Vagina (tissue), 2 donors: ENCODE measurements around the gene SLC12A7. TPM values are rescaled to one million over a fixed set of nuclear protein-coding genes. Genes with fewer than 3 reads are reported as not detected.
"Not testable (repeated sequence)": the region's sequence is repeated elsewhere in the genome, so short reads cannot be mapped to it uniquely, and the experiment has no call there.

Source experiments
- DNase-seq, 2 donors: peaks; one replicate each; pipeline ENCODE4 v3.0.0-alpha.2; 2017; ENCODE audit errors: extremely low spot score in 2 of 2
- H3K27ac ChIP-seq: fragments of 200-600 bp; sonication (generic); one replicate; pipeline ENCODE4 v1.5.1; 2019
- H3K27me3 ChIP-seq: fragments of 200-600 bp; sonication (generic); one replicate; pipeline ENCODE4 v1.5.1; 2019
- H3K36me3 ChIP-seq, 2 donors: fragments of 200-600 bp; sonication (generic); one replicate each; pipeline ENCODE4 v1.5.1; 2017 to 2019
- H3K4me1 ChIP-seq: fragments of 200-600 bp; sonication (generic); one replicate; pipeline ENCODE4 v1.5.1; 2019
- H3K4me3 ChIP-seq, 2 donors: fragments of 200-600 bp; sonication (generic); 1 replicate in 1 of 2; 2 replicates in 1 of 2; pipeline ENCODE4 v1.5.1; 2016 to 2019
- H3K9me3 ChIP-seq: fragments of 200-600 bp; sonication (generic); one replicate; pipeline ENCODE4 v1.5.1; 2019
- CTCF ChIP-seq, 3 experiments: fragments of 450-650 bp in 2 of 3; fragments of 200-600 bp in 1 of 3; sonication (generic) in 1 of 3; IDR thresholded peaks; one replicate each; pipeline ENCODE4 v1.5.1; 2017 to 2019; ENCODE audit warnings: antibody characterized with exemption in 3 of 3, mild to moderate bottlenecking in 2 of 3, moderate library complexity in 2 of 3
- POLR2A ChIP-seq, 2 donors: fragments of 450-650 bp; IDR thresholded peaks; one replicate each; pipeline ENCODE4 v1.6.1; 2017; ENCODE audit warnings: antibody characterized with exemption in 2 of 2, mild to moderate bottlenecking in 2 of 2, moderate library complexity in 2 of 2
- POLR2AphosphoS5 ChIP-seq, 2 donors: sonication (generic); formaldehyde crosslinking; IDR thresholded peaks; one replicate each; pipeline ENCODE4 v1.9.0; 2017; ENCODE audit warnings: antibody characterized with exemption in 2 of 2, mild to moderate bottlenecking in 2 of 2, low read depth in 1 of 2; ENCODE audit not compliant: insufficient read depth in 1 of 2
- intact Hi-C: fragments of 100-400 bp; cut with DNase I; formaldehyde crosslinking; loops from one replicate; pipeline ENCODE4 v1.15.1; 2023
- total RNA-seq: library from RNA; depleted of rRNA; stranded (reverse); fragments of >200 nt; gene quantifications from one replicate; pipeline ENCODE4 v1.2.3, GENCODE V29; 2016

The SLC12A7 gene
- total RNA-seq, 1 donor from 2014 or later = 21.6 TPM

GRCh38 chr5:1085391-1085790 lies 26.5 kb downstream of the SLC12A7 start:
- no peaks in the 10 kb centered on the region for H3K9me3 ChIP-seq
- H3K27me3 ChIP-seq = no peaks in the 10 kb centered on the region
- no peak overlapping the region for H3K4me3 ChIP-seq
- no peak for DNase-seq
- H3K36me3 ChIP-seq = peaks cover 0 to 55% of the 10 kb centered on the region in 2 donors
- no peak overlapping the region for H3K27ac ChIP-seq
- TF ChIP-seq POLR2AphosphoS5 (IDR thresholded peaks at IDR 0.05; ENCODE audit: insufficient read depth in 1 of 2, low read depth in 1 of 2) (no peak), CTCF (IDR thresholded peaks at IDR 0.05) (no peak), POLR2A (IDR thresholded peaks at IDR 0.05) (no peak)
- intact Hi-C loops = no loop called here
- H3K4me1 ChIP-seq = peaks cover 7% of the 10 kb centered on the region

DNA sequence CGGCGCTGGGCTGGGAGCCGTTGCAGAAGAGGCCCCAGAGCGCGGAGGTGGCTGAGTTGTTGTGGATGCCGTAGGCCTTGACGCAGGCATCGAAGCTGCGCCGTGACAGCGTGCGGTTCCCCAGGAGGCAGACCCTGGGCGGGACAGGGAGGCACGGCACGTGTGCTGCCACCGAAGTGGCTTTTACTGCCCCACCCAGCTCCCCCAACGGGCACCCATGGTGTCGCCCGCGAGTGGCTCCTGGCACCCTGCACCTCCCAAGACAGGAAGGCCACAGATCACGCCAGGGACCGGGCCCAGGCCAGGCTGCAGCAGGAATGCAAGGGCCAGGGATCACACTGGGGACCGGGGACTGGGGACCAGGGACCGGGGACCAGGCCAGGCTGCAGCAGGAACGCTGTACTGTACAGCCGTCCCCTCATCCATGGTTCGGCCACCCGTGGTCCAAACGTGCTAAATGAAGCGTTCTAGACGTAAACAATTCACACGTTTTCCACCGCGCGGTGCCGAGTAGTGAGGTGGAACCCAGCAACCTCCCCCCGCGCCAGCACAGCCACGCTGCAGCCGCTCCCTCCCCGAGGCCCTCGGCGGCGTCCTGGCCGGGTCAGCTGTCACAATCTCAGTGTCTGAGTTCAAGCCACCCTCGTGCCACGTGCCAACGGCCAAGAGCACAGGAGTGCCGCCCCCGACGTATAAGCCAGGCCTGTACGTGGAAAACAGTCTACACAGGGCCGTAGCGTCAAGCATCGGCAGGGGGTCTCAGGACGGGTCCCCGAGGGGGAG lies 27.8 kb downstream of the SLC12A7 start:
- DNase-seq = no peak
- Histone ChIP-seq H3K27ac (no peak overlapping the region), H3K27me3 (no peaks in the 10 kb centered on the region), H3K4me3 (no peak overlapping the region), H3K36me3 (peaks cover 0 to 60% of the 10 kb centered on the region in 2 donors), H3K4me1 (no peaks in the 10 kb centered on the region), H3K9me3 (no peaks in the 10 kb centered on the region)
- intact Hi-C loops = no loop called here
- TF ChIP-seq POLR2AphosphoS5 (IDR thresholded peaks at IDR 0.05; ENCODE audit: insufficient read depth in 1 of 2, low read depth in 1 of 2) (no peak), POLR2A (IDR thresholded peaks at IDR 0.05) (no peak), CTCF (IDR thresholded peaks at IDR 0.05) (no peak)

GRCh38 chr5:1083026-1083425 lies 28.8 kb downstream of the SLC12A7 start:
- intact Hi-C loops, H3K4me1 ChIP-seq, H3K27ac ChIP-seq, H3K9me3 ChIP-seq, H3K27me3 ChIP-seq, DNase-seq, H3K4me3 ChIP-seq: not testable (repeated sequence)
- H3K36me3 ChIP-seq = peaks cover 0 to 59% of the 10 kb centered on the region in 2 donors

- H3K4me1 ChIP-seq = no peaks in the 10 kb centered on the region
- H3K27ac ChIP-seq = no peak overlapping the region
- H3K4me3 ChIP-seq = no peak overlapping the region
- intact Hi-C loops = no loop called here
- no peaks in the 10 kb centered on the region for H3K27me3 ChIP-seq
- H3K36me3 ChIP-seq = peaks cover 0 to 60% of the 10 kb centered on the region in 2 donors
- TF ChIP-seq CTCF (IDR thresholded peaks at IDR 0.05) (no peak), POLR2AphosphoS5 (IDR thresholded peaks at IDR 0.05; ENCODE audit: insufficient read depth in 1 of 2, low read depth in 1 of 2) (no peak), POLR2A (IDR thresholded peaks at IDR 0.05) (no peak)
- no peak for DNase-seq
- H3K9me3 ChIP-seq = no peaks in the 10 kb centered on the region
Measured at GRCh38 chr5:1081519-1081918, 30.3 kb downstream of the SLC12A7 start.

- TF ChIP-seq CTCF (IDR thresholded peaks at IDR 0.05) = no peak
- no peak for TF ChIP-seq POLR2A (IDR thresholded peaks at IDR 0.05)
- TF ChIP-seq POLR2AphosphoS5 (IDR thresholded peaks at IDR 0.05; ENCODE audit: insufficient read depth in 1 of 2, low read depth in 1 of 2) = no peak
- no peaks in the 10 kb centered on the region for H3K9me3 ChIP-seq
- H3K4me3 ChIP-seq = no peak overlapping the region
- no peak for DNase-seq
- H3K36me3 ChIP-seq = peaks cover 0 to 54% of the 10 kb centered on the region in 2 donors
- intact Hi-C loops = no loop called here
- no peaks in the 10 kb centered on the region for H3K4me1 ChIP-seq
- H3K27me3 ChIP-seq = no peaks in the 10 kb centered on the region
- H3K27ac ChIP-seq = no peak overlapping the region
Measured at GRCh38 chr5:1080432-1080831, 31.4 kb downstream of the SLC12A7 start.
